Right hindlimb (tissue), 1 donor: Measurements from ENCODE around the gene DTX3L.

ENCODE experiments used
- DNase-seq: peaks from one replicate; pipeline ENCODE4 v3.0.0-alpha.2; 2018

The DTX3L gene

DNA sequence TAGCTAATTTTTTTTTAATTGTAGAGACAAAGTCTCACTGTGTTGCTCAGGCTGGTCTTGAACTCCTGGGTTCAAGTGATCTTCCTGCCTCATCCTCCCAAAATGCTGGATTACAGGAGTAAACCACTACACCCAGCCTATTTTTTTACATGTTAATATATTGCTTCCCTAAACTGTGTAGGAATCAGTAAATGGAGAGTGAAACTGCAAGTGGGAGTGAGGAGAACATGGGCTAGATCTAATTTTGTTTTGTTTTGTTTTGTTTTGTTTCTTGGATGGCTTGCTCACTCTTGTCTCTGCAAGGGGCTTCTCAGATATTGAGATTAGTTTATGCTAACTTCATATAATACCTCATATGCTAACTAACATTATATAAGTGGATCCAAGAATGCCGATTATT, 44.8 kb downstream of the DTX3L start:
- no peak for DNase-seq

DNA sequence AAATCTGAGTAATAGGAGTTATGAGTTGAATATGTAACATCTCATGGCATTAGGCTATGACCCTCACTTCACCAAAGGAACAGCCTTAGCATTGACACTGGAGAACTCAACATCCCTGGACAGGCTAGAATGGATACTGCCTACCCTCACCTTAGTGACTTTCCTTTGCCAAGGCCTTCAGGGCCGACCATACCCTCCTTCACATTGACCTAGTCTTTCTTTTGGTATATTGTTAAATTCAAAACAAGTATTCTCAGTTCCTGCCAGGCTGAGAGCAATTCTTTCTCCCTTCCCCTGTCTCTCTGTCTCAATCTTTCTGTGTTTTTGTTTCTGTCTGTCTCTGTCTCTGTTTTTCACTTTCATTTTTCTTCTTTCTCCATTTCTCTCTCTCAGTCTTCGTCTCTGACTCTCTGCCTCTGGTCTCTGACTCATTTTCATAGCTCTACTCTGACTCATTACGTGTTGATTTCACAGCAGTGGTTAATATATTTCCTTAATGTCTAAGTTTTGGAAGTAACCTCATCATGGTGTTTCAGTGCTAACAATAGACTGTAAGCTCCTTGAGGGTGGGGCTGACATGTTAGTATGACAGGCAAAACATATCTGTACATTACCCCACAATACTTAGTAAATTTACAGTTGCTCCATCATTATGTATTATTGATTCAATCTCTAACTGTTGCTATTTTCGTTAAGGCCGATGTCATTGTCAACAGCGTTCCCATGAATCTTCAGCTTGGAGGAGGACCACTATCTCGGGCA, 45.8 kb downstream of the DTX3L start:
- DNase-seq, result no peak

DNA sequence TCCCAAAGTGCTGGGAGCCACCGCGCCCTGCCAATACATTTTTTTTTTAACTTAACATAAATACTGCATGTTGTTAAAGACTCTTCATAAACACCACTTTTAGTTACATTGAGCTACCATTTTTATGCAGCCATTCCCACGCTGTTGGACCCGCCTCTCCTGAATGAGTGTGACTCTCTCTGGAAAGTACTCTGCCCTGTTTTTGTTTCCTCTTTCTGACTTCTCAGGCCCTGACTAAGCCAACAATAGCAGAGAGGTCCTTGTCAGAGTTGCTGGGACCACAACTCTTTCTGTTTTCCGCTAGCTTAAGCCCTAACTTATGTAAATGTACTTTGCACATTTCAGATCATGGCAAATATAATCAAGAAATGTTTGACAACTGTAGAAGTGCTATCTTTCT, 48.6 kb downstream of the DTX3L start:
- no peak for DNase-seq

DNA sequence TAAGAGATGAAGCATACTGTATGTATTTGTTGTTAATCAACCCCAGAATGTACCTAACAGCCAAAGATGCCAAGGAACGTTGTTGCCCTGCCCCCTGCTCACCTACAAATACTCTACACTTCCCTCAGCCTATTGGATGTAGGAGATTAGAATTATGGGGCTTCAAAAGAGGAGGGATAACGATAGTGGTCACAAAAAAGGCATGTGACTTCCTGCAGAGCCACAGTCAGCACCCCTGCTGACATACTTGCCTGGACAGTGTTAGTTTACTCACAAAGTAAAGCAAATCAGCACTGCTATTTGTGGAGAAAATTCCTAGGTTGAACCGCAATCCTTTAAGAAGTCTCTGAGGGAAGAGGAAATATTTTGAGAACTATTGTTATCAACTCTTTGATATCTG, 51.2 kb downstream of the DTX3L start:
- no peak for DNase-seq

DNA sequence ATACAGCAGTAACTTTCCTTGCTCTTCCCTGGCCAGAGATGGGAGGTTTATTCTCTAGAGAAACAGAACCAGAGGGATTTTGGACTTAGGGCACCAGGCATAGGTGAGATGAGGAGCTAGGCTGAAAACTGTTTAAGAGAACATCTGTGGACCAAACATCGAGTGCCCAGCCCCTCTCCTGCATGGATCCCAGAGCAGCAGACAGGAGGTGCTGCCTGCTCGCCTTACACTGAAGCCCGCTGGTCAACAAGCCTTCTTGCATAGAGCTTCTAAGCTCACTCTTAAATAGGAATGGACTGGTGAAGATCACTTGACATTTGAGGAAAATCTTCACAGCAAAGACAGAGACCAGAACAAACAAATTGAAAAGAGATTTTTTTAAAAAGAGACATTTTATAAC, 54.5 kb downstream of the DTX3L start:
- no peak for DNase-seq

DNA sequence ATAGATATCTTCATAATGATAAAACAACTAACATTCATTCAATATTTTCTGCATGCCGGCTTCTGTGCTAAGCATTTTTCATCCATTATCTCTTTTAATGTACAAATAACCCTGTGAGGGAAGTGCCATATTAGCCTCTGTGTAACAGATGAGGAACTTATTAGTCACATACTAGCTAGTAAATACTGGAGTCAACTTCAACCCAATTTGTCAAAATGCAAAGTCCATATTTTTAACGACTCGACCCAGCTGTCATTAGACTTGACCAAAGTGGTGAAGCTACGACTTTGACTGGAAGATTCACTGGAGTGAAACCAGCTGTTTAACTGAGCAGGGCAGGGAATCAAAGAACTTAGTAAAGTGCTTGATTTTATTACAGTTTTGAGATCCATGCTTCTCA, 54.9 kb downstream of the DTX3L start:
- DNase-seq, result no peak

DNA sequence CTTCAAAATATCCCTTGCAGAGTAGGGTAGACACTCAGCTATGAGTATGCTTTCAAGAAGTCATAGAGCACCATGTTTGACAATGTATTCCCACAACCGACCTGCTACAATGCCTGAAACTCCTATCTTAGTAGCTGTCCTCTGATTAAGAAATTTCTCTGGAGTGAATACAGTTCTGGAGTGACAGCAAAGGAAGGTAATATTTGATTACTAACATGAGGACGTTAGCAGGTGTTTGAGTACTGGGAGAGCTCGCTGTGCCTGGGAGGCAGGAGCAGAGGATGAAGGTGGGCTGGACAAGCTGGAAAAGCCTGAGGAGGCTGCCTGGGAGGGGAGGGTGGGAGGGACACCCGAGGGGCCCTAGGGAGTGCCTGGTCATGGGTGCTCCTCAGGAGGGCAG, 56.3 kb downstream of the DTX3L start:
- DNase-seq, result no peak

DNA sequence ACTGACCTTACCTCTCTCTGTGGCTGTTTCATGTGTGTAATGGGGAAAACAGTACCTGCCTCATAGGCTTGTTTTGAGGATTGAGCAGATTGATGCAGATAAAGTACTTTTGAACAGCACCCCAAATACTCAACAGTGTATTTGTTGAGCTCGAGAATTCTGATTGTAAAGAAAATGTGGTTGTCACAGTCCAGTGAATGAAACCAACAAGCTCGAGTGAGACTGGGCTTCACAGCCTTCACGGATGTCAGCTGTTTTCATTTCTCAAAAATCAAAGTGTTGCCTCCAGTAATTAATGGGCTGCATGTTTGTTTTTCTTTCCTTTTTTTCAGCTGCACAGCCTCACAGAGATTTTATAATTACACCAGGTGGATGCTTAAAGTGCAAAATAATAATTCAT, 57.0 kb downstream of the DTX3L start:
- no peak for DNase-seq

DNA sequence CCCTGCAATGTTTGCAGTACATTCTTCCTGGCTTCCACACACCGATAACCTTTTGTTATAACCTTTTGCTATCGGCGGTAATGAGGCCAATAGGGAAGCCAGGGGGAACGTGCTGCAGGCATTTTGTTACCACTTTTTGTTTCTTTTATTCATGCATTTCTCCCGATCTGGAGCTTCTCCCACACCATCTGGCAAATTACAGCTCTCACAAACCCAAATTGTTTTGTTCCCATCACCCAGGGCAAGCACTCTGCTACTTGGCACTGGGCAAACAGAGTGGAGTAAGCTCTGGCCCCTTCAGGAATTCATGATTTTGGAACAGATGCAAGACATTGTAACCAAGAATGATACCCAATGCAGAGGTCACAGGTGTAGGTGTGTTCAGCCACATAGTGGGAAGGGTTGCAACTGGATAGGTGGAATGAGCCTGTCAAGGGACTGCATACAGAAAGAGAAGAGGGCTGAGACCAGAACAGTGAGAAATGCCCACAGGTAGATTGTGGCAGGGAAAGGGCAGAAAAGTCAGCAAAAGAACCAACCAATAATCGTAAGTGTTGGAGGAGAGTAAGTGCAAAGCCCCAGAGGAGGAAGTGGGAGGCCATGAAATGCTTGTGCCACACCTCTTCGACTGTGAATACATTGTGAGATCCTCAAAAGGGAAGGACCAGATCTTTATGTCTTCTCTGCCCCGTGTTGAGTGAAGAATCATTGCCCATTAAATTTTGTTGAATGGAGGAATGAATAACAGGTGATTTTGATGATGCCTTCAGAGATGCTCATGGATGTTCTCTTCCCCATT, 59.1 kb downstream of the DTX3L start:
- no peak for DNase-seq
